ENCODE measurements around the gene BEND3.

The BEND3 gene

GRCh38 chr6:107059606-107060005, 55.7 kb downstream of the BEND3 start:
- no peak for TF ChIP-seq CTCF (IDR thresholded peaks at IDR 0.05; ENCODE audit: control insufficient read depth, extremely low read depth, insufficient read depth)
- no peak for DNase-seq (ENCODE audit: low read depth)
- H3K4me3 ChIP-seq (ENCODE audit: low read depth, low read length): no peak overlapping the region

DNA sequence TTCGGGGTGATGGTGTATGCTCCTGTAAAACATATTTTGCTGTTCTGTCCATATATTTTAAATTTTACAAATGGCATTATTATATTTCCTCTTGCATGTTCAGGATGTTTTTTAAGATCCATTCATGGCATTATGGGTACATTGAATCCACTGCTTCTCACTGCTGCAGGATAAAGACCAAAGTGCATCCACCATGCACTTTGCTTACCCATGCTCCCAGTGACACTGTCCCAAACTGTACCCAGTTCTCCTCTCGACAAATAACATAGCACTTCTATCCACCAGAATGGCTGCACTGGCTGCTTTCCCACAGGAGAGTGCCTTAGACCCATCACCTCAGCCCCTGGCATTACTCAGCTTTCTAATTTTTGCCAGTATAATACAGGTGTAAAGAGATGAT, 57.6 kb downstream of the BEND3 start:
- TF ChIP-seq CTCF (IDR thresholded peaks at IDR 0.05; ENCODE audit: control insufficient read depth, extremely low read depth, insufficient read depth): no peak
- H3K4me3 ChIP-seq (ENCODE audit: low read depth, low read length): no peak overlapping the region
- DNase-seq (ENCODE audit: low read depth): no peak

DNA sequence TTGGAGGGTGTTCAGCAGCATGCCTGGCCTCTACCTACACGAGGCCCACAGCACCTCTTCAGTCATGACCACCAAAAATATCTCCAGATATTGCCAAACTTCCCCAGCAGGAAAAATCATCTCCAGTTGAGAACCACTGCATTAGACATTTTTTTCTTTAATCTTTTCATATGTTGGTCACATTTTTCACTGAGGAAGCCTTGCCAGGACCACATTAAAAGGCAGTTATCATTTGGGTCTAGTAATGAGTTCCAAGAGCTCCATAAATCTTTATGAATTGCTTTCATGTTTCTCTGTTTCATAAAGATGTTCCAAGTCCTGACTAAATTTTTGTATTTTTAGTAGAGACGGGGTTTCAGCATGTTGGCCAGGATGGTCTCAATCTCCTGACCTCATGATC, 58.5 kb downstream of the BEND3 start:
- TF ChIP-seq CTCF (IDR thresholded peaks at IDR 0.05; ENCODE audit: control insufficient read depth, extremely low read depth, insufficient read depth): no peak
- no peak for DNase-seq (ENCODE audit: low read depth)
- H3K4me3 ChIP-seq (ENCODE audit: low read depth, low read length): no peak overlapping the region

DNA sequence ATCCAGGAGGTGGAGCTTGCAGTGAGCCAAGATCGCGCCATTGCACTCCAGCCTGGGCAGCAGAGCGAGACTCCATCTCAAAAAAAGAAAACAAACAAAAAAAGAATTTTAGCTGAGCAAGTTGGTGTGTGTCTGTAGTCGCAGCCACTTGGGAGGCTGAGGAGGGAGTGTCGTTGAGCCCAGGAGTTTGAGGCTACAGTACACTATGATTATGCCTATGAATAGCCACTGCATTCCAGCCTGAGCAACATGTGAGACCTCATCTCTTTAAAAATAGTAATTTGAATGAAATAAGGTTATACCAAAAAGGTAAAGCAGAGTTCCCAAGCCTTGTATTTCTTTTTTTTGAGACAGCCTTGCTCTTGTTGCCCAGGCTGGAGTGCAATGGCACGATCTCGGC, 67.5 kb downstream of the BEND3 start:
- no peak overlapping the region for H3K4me3 ChIP-seq (ENCODE audit: low read depth, low read length)
- no peak for DNase-seq (ENCODE audit: low read depth)
- no peak for TF ChIP-seq CTCF (IDR thresholded peaks at IDR 0.05; ENCODE audit: control insufficient read depth, extremely low read depth, insufficient read depth)

DNA sequence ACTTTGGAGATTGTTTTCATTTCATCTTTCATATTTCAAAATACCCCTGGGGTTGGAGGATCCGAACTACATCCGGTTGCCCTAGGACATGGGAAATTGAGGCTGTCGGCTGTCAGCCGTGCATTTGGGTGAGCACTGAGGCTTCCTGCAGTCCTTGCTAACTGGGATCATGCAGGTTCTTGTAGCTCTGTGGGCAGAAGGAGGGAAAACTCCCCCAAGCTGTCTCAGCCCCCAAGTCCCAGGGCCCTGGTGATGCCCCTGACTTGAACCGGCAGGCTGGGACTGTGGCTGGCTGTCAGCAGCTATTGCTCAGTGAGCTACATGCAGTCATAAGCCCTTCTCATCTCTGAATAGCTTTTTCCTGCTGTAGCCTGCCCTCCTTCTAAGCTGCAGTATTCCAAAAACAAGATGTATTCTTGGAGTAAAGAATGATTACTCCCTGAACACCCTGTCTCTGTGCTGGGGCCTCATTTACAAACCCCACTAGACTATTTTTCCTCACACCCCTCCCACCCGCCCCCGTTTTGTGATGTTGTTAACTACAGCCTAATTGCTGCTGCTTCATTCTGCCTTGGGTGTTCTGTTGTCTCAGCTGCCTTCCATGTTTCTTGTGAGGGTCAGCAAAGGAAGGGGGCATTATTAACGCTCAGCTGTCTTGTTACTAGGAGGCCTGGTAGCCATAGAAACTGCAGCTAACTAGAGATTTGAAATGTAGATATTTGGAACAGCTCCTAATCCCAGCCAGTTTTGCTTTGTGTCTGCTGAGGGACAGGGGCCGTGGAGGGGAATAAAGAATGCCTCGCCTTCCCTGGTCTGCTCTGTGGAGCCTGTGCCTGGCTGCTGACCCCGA, 69.3 kb downstream of the BEND3 start:
- no peak overlapping the region for H3K4me3 ChIP-seq (ENCODE audit: low read depth, low read length)
- no peak for TF ChIP-seq CTCF (IDR thresholded peaks at IDR 0.05; ENCODE audit: control insufficient read depth, extremely low read depth, insufficient read depth)
- no peak for DNase-seq (ENCODE audit: low read depth)

- TF ChIP-seq CTCF (IDR thresholded peaks at IDR 0.05; ENCODE audit: control insufficient read depth, extremely low read depth, insufficient read depth): no peak
- DNase-seq (ENCODE audit: low read depth): no peak
- no peak overlapping the region for H3K4me3 ChIP-seq (ENCODE audit: low read depth, low read length)
Observed at GRCh38 chr6:107033126-107033525, 82.2 kb downstream of the BEND3 start.

DNA sequence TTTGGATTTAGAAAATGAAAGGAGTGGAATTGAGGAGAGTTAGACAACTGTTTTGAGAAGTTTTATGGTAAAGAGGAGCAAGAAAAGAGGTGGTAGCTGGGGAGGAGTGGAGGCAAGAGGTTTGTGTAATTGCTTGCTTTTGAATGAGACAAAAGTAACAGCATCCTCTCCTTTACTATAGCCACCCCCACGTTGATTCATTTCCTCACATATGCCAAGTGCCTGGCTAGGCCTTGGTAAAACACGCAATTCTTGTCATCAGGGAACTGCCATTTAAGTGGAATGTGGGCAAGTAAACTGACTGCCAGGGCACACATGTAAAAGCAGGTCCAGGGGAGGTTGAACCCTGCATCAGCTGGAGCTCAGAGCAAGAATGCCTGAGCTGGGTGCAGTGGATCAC, 83.3 kb downstream of the BEND3 start:
- no peak for DNase-seq (ENCODE audit: low read depth)
- TF ChIP-seq CTCF (IDR thresholded peaks at IDR 0.05; ENCODE audit: control insufficient read depth, extremely low read depth, insufficient read depth): no peak
- no peak overlapping the region for H3K4me3 ChIP-seq (ENCODE audit: low read depth, low read length)
